ENCODE data around the gene USP53.

USP53 gene

GRCh38 chr4:119299260-119299671, 86.8 kb downstream of the USP53 start:
- H3K27me3 ChIP-seq (ENCODE audit: insufficient read depth, low read length), result no peaks in the 10 kb centered on the region
- 0 out of 2 replicates have a peak overlapping the region, but pooled peaks have one; percentile 80 for H3K9ac ChIP-seq (ENCODE audit: low read depth, low read length)
- peak overlapping the region; percentile 89 for H3K4me3 ChIP-seq (ENCODE audit: low read length)
- H3K36me3 ChIP-seq (ENCODE audit: insufficient read depth, low read length), result peaks cover 33% of the 10 kb centered on the region
- WGBS, result 69% methylated on average over 2 of the region's 2 CpGs
- no peak overlapping the region for H3K27ac ChIP-seq (ENCODE audit: low read depth, low read length)
- H3K4me1 ChIP-seq (ENCODE audit: insufficient read depth, low read length), result peaks cover 4% of the 10 kb centered on the region; the same call in 1 of the 2 replicates
- no peaks in the 10 kb centered on the region for H3K9me3 ChIP-seq (ENCODE audit: insufficient read depth, low read depth, low read length)

GRCh38 chr4:119299741-119300100, 87.2 kb downstream of the USP53 start:
- 51% methylated on average over 9 of the region's 9 CpGs for WGBS
- H3K4me1 ChIP-seq (ENCODE audit: insufficient read depth, low read length), result peaks cover 4% of the 10 kb centered on the region; the same call in 1 of the 2 replicates
- peak overlapping the region; percentile 80 for H3K9ac ChIP-seq (ENCODE audit: low read depth, low read length)
- peaks cover 33% of the 10 kb centered on the region for H3K36me3 ChIP-seq (ENCODE audit: insufficient read depth, low read length)
- peak overlapping the region; percentile 89 for H3K4me3 ChIP-seq (ENCODE audit: low read length)
- H3K27ac ChIP-seq (ENCODE audit: low read depth, low read length), result peak overlapping the region; percentile 75; the same call in 1 of the 2 replicates
- H3K27me3 ChIP-seq (ENCODE audit: insufficient read depth, low read length), result no peaks in the 10 kb centered on the region
- H3K9me3 ChIP-seq (ENCODE audit: insufficient read depth, low read depth, low read length), result no peaks in the 10 kb centered on the region

- Histone ChIP-seq H3K4me3 (ENCODE audit: low read length) (peak overlapping the region; percentile 89), H3K9me3 (ENCODE audit: insufficient read depth, low read depth, low read length) (no peaks in the 10 kb centered on the region), H3K27me3 (ENCODE audit: insufficient read depth, low read length) (no peaks in the 10 kb centered on the region), H3K36me3 (ENCODE audit: insufficient read depth, low read length) (peaks cover 30% of the 10 kb centered on the region), H3K27ac (ENCODE audit: low read depth, low read length) (peak overlapping the region; percentile 75), H3K4me1 (ENCODE audit: insufficient read depth, low read length) (peaks cover 4% of the 10 kb centered on the region; the same call in 1 of the 2 replicates), H3K9ac (ENCODE audit: low read depth, low read length) (peak overlapping the region; percentile 80)
- WGBS, result 49% methylated on average over 54 of the region's 54 CpGs
Measured at GRCh38 chr4:119300101-119300978, 87.8 kb downstream of the USP53 start.

GRCh38 chr4:119302073-119302832, 89.7 kb downstream of the USP53 start:
- Histone ChIP-seq H3K27ac (ENCODE audit: low read depth, low read length) (no peak overlapping the region), H3K9ac (ENCODE audit: low read depth, low read length) (no peak overlapping the region), H3K4me1 (ENCODE audit: insufficient read depth, low read length) (0 out of 2 replicates have a peak, but pooled peaks cover 4% of the 10 kb centered on the region), H3K27me3 (ENCODE audit: insufficient read depth, low read length) (no peaks in the 10 kb centered on the region), H3K9me3 (ENCODE audit: insufficient read depth, low read depth, low read length) (no peaks in the 10 kb centered on the region), H3K36me3 (ENCODE audit: insufficient read depth, low read length) (peaks cover 13% of the 10 kb centered on the region), H3K4me3 (ENCODE audit: low read length) (no peak overlapping the region)
- WGBS, result 84% methylated on average over 5 of the region's 5 CpGs

- Histone ChIP-seq H3K27me3 (ENCODE audit: insufficient read depth, low read length) (no peaks in the 10 kb centered on the region), H3K27ac (ENCODE audit: low read depth, low read length) (no peak overlapping the region), H3K4me3 (ENCODE audit: low read length) (no peak overlapping the region), H3K4me1 (ENCODE audit: insufficient read depth, low read length) (no peaks in the 10 kb centered on the region), H3K9ac (ENCODE audit: low read depth, low read length) (no peak overlapping the region), H3K36me3 (ENCODE audit: insufficient read depth, low read length) (no peaks in the 10 kb centered on the region), H3K9me3 (ENCODE audit: insufficient read depth, low read depth, low read length) (no peaks in the 10 kb centered on the region)
- WGBS, result 95% methylated on average over 4 of the region's 5 CpGs
Measured at GRCh38 chr4:119303587-119304305, 91.2 kb downstream of the USP53 start.

GRCh38 chr4:119304431-119304830, 91.9 kb downstream of the USP53 start:
- Histone ChIP-seq H3K9me3 (ENCODE audit: insufficient read depth, low read depth, low read length) (no peaks in the 10 kb centered on the region), H3K9ac (ENCODE audit: low read depth, low read length) (no peak overlapping the region), H3K27me3 (ENCODE audit: insufficient read depth, low read length) (no peaks in the 10 kb centered on the region), H3K36me3 (ENCODE audit: insufficient read depth, low read length) (no peaks in the 10 kb centered on the region), H3K4me3 (ENCODE audit: low read length) (no peak overlapping the region), H3K4me1 (ENCODE audit: insufficient read depth, low read length) (no peaks in the 10 kb centered on the region), H3K27ac (ENCODE audit: low read depth, low read length) (no peak overlapping the region)

- no peak overlapping the region for H3K9ac ChIP-seq (ENCODE audit: low read depth, low read length)
- no peaks in the 10 kb centered on the region for H3K9me3 ChIP-seq (ENCODE audit: insufficient read depth, low read depth, low read length)
- H3K27me3 ChIP-seq (ENCODE audit: insufficient read depth, low read length), result no peaks in the 10 kb centered on the region
- no peak overlapping the region for H3K4me3 ChIP-seq (ENCODE audit: low read length)
- no peaks in the 10 kb centered on the region for H3K4me1 ChIP-seq (ENCODE audit: insufficient read depth, low read length)
- no peak overlapping the region for H3K27ac ChIP-seq (ENCODE audit: low read depth, low read length)
- no peaks in the 10 kb centered on the region for H3K36me3 ChIP-seq (ENCODE audit: insufficient read depth, low read length)
Measured at GRCh38 chr4:119307606-119308005, 95.1 kb downstream of the USP53 start.

- Histone ChIP-seq H3K27me3 (ENCODE audit: insufficient read depth, low read length) (no peaks in the 10 kb centered on the region), H3K4me1 (ENCODE audit: insufficient read depth, low read length) (0 out of 2 replicates have a peak, but pooled peaks cover 4% of the 10 kb centered on the region), H3K9me3 (ENCODE audit: insufficient read depth, low read depth, low read length) (no peaks in the 10 kb centered on the region), H3K27ac (ENCODE audit: low read depth, low read length) (no peak overlapping the region), H3K4me3 (ENCODE audit: low read length) (no peak overlapping the region), H3K9ac (ENCODE audit: low read depth, low read length) (no peak overlapping the region), H3K36me3 (ENCODE audit: insufficient read depth, low read length) (no peaks in the 10 kb centered on the region)
- WGBS, result no CpG with 5 or more reads among the region's 1 CpG
Measured at GRCh38 chr4:119310826-119311225, 98.3 kb downstream of the USP53 start.

GRCh38 chr4:119313237-119313636, 100.7 kb downstream of the USP53 start:
- no peak overlapping the region for H3K4me3 ChIP-seq (ENCODE audit: low read length)
- H3K4me1 ChIP-seq (ENCODE audit: insufficient read depth, low read length), result 0 out of 2 replicates have a peak, but pooled peaks cover 4% of the 10 kb centered on the region
- H3K36me3 ChIP-seq (ENCODE audit: insufficient read depth, low read length), result no peaks in the 10 kb centered on the region
- no peaks in the 10 kb centered on the region for H3K27me3 ChIP-seq (ENCODE audit: insufficient read depth, low read length)
- no peak overlapping the region for H3K27ac ChIP-seq (ENCODE audit: low read depth, low read length)
- no peak overlapping the region for H3K9ac ChIP-seq (ENCODE audit: low read depth, low read length)
- no peaks in the 10 kb centered on the region for H3K9me3 ChIP-seq (ENCODE audit: insufficient read depth, low read depth, low read length)

GRCh38 chr4:119314356-119314755, 101.8 kb downstream of the USP53 start:
- WGBS, result 30% methylated on average over 4 of the region's 4 CpGs
- Histone ChIP-seq H3K4me1 (ENCODE audit: insufficient read depth, low read length) (0 out of 2 replicates have a peak, but pooled peaks cover 4% of the 10 kb centered on the region), H3K4me3 (ENCODE audit: low read length) (no peak overlapping the region), H3K27me3 (ENCODE audit: insufficient read depth, low read length) (no peaks in the 10 kb centered on the region), H3K27ac (ENCODE audit: low read depth, low read length) (no peak overlapping the region), H3K9ac (ENCODE audit: low read depth, low read length) (no peak overlapping the region), H3K36me3 (ENCODE audit: insufficient read depth, low read length) (no peaks in the 10 kb centered on the region), H3K9me3 (ENCODE audit: insufficient read depth, low read depth, low read length) (no peaks in the 10 kb centered on the region)

GRCh38 chr4:119315036-119315435, 102.5 kb downstream of the USP53 start:
- Histone ChIP-seq H3K9ac (ENCODE audit: low read depth, low read length) (no peak overlapping the region), H3K27me3 (ENCODE audit: insufficient read depth, low read length) (no peaks in the 10 kb centered on the region), H3K27ac (ENCODE audit: low read depth, low read length) (no peak overlapping the region), H3K4me1 (ENCODE audit: insufficient read depth, low read length) (0 out of 2 replicates have a peak, but pooled peaks cover 4% of the 10 kb centered on the region), H3K9me3 (ENCODE audit: insufficient read depth, low read depth, low read length) (no peaks in the 10 kb centered on the region), H3K36me3 (ENCODE audit: insufficient read depth, low read length) (no peaks in the 10 kb centered on the region), H3K4me3 (ENCODE audit: low read length) (no peak overlapping the region)
- 80% methylated on average over 1 of the region's 2 CpGs for WGBS

Measured in HUES64 (cell line).